ENCODE results near the gene PTRH2. TPM values are rescaled to one million over a fixed set of nuclear protein-coding genes. Genes with fewer than 3 reads are reported as not detected.

Gene PTRH2
- total RNA-seq, 4 donors from 2014 or later, result 17.4 to 18.7 (median 18.1) TPM

DNA sequence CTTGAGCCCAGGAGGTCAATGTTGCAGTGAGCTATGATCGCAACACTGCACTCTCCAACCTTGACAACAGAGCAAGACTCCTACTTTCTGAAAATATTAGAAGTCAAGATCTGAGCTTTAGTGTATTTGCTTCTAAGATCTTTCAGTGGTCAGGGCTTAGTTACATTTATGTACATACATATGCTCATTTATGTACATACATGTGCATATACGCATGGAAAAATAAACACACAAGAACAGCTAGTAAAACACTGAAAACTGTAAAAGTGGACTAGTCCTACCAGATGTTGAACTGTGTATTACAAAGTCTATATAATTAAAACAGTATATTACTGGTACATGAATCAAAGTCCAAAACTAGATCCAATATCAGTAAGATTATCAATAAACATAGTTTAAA, 28.3 kb downstream of the PTRH2 start:
- Histone ChIP-seq H3K4me3 (no peak overlapping the region), H3K9me3 (no peaks in the 10 kb centered on the region), H3K27ac (no peak overlapping the region), H3K27me3 (no peaks in the 10 kb centered on the region), H3K4me1 (no peaks in the 10 kb centered on the region), H3K36me3 (peaks cover 6 to 100% of the 10 kb centered on the region in 2 donors)
- intact Hi-C loops (cut with DNase I; ENCODE audit: low total_unique reads) (no loop called here), in situ Hi-C loops (cut with MboI; ENCODE audit: low sequenced_read_pairs in 4 of 4) (loop anchor here in 1 of 4 donors (25.0 kb wide), 1 partner anchor 383 kb away; no protein-coding TSS in a partner anchor)
- no peak for TF ChIP-seq POLR2A (IDR thresholded peaks at IDR 0.05)
- TF ChIP-seq, protein P1, sequence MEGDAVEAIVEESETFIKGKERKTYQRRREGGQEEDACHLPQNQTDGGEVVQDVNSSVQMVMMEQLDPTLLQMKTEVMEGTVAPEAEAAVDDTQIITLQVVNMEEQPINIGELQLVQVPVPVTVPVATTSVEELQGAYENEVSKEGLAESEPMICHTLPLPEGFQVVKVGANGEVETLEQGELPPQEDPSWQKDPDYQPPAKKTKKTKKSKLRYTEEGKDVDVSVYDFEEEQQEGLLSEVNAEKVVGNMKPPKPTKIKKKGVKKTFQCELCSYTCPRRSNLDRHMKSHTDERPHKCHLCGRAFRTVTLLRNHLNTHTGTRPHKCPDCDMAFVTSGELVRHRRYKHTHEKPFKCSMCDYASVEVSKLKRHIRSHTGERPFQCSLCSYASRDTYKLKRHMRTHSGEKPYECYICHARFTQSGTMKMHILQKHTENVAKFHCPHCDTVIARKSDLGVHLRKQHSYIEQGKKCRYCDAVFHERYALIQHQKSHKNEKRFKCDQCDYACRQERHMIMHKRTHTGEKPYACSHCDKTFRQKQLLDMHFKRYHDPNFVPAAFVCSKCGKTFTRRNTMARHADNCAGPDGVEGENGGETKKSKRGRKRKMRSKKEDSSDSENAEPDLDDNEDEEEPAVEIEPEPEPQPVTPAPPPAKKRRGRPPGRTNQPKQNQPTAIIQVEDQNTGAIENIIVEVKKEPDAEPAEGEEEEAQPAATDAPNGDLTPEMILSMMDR (IDR thresholded peaks at IDR 0.05 in 4 of 5, conservative IDR thresholded peaks at IDR 0.05 in 1 of 5), result no peak
- DNase-seq (no peak), ATAC-seq (no peak)

DNA sequence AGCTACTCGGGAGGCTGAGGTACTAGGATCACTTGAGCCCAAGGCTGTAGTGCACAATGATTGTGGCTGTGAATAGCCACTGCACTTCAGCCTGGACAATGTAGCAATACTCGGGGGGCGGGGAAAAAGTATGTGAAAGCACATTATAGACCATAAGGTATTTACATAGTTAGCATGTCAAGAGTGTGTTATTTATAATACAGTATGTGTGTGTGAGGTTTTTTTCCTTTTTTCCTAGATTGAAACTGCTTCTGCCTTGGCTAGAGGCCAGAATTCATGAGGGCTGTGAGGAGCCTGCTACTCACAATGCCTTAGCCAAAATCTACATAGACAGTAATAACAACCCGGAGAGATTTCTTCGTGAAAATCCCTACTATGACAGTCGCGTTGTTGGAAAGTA, 30.5 kb downstream of the PTRH2 start:
- in situ Hi-C loops (cut with MboI; ENCODE audit: low sequenced_read_pairs in 4 of 4), result loop anchor here in 1 of 4 donors (25.0 kb wide), 1 partner anchor 386 kb away; no protein-coding TSS in a partner anchor
- no peak overlapping the region for H3K27ac ChIP-seq
- H3K27me3 ChIP-seq, result no peaks in the 10 kb centered on the region
- intact Hi-C loops (cut with DNase I; ENCODE audit: low total_unique reads), result no loop called here
- H3K9me3 ChIP-seq, result no peaks in the 10 kb centered on the region
- no peak for DNase-seq
- no peak for ATAC-seq
- H3K36me3 ChIP-seq, result peaks cover 0 to 97% of the 10 kb centered on the region in 2 donors
- H3K4me1 ChIP-seq, result no peaks in the 10 kb centered on the region
- H3K4me3 ChIP-seq, result no peak overlapping the region
- no peak for TF ChIP-seq POLR2A (IDR thresholded peaks at IDR 0.05)
- TF ChIP-seq, protein P1 (IDR thresholded peaks at IDR 0.05 in 4 of 5, conservative IDR thresholded peaks at IDR 0.05 in 1 of 5), result no peak

DNA sequence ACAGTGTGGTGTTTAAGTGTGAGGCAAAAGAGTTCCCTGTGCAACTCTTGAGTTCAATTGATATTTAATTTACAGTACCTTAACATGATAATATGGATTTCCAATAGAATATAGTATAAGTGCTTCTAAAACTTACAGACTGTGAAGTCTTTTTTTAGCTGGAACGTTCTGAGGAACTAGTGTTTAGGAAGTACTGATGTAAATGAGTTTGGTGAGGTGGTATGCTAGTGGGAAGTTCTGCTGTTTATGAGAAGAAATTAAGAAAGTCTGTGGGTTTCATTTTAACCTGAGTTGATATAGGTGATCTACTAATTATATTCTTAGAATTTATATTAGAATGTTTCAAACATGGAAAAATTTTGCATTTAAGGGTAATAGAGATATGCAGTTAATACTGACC, 32.0 kb downstream of the PTRH2 start:
- ATAC-seq, result no peak
- intact Hi-C loops (cut with DNase I; ENCODE audit: low total_unique reads) (no loop called here), in situ Hi-C loops (cut with MboI; ENCODE audit: low sequenced_read_pairs in 4 of 4) (loop anchor here in 1 of 4 donors (25.0 kb wide), 1 partner anchor 387 kb away; no protein-coding TSS in a partner anchor)

DNA sequence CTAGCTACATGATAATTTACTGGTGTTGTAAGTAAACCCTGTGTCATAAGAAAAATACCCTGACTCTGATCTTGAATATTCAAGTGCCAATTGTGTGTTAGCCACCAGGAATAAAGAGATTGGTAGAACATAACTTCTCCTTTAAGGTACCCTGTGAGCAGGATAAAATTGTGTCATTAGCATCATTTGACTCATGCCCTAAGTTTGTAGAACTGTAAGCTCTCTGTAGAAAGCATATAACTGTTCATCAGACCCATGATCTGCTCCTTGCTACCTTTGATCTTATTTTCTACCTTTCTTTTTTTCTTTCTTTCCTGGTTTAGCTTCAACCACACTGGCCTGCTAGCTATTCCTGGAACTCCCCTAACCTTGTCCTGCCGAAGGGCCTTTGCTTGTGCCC, 35.8 kb downstream of the PTRH2 start:
- ATAC-seq (no peak), DNase-seq (no peak)
- TF ChIP-seq POLR2A (IDR thresholded peaks at IDR 0.05), result no peak
- TF ChIP-seq, protein P1 (IDR thresholded peaks at IDR 0.05 in 4 of 5, conservative IDR thresholded peaks at IDR 0.05 in 1 of 5), result no peak
- Histone ChIP-seq H3K27me3 (no peaks in the 10 kb centered on the region), H3K27ac (no peak overlapping the region), H3K9me3 (no peaks in the 10 kb centered on the region), H3K4me3 (no peak overlapping the region), H3K4me1 (peaks cover 0 to 6% of the 10 kb centered on the region in 2 donors), H3K36me3 (peaks cover 0 to 95% of the 10 kb centered on the region in 2 donors)
- intact Hi-C loops (cut with DNase I; ENCODE audit: low total_unique reads), result no loop called here
- in situ Hi-C loops (cut with MboI; ENCODE audit: low sequenced_read_pairs in 4 of 4), result loop anchor here in 2 of 4 donors (25.0 kb wide), 2 partner anchors 391 to 516 kb away; no protein-coding TSS in a partner anchor

More for the DNA sequence above, 32.0 kb downstream of the PTRH2 start:
- H3K27ac ChIP-seq, result no peak overlapping the region
- peaks cover 0 to 97% of the 10 kb centered on the region in 2 donors for H3K36me3 ChIP-seq
- H3K4me3 ChIP-seq, result no peak overlapping the region
- H3K27me3 ChIP-seq, result no peaks in the 10 kb centered on the region
- TF ChIP-seq POLR2A (IDR thresholded peaks at IDR 0.05), result no peak
- TF ChIP-seq, protein P1 (IDR thresholded peaks at IDR 0.05 in 4 of 5, conservative IDR thresholded peaks at IDR 0.05 in 1 of 5), result no peak
- no peak for DNase-seq
- no peaks in the 10 kb centered on the region for H3K4me1 ChIP-seq
- no peaks in the 10 kb centered on the region for H3K9me3 ChIP-seq

DNA sequence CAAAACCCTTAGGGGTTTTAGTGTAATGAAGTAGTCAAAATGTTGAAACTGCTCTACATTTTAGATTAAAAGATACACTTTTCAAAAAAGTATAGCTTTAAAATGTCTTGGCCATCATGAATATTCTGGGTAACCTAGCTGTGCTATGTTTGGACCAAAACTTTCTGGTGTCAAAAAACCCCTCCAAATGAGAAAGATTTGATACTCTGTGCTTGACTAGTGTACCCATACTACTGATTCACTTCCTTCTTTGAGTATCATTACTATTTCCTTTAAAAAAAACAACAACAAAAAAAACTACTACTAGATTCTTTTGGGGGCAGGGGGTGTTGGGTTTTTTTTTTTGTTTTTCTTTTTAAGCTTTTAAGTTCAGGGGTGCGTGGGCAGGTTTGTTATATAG, 37.3 kb downstream of the PTRH2 start:
- Histone ChIP-seq H3K36me3 (peaks cover 0 to 93% of the 10 kb centered on the region in 2 donors), H3K27ac (no peak overlapping the region), H3K4me1 (peaks cover 7 to 15% of the 10 kb centered on the region in 2 donors), H3K27me3 (no peaks in the 10 kb centered on the region), H3K9me3 (no peaks in the 10 kb centered on the region), H3K4me3 (no peak overlapping the region)
- DNase-seq (no peak), ATAC-seq (no peak)
- intact Hi-C loops (cut with DNase I; ENCODE audit: low total_unique reads) (no loop called here), in situ Hi-C loops (cut with MboI; ENCODE audit: low sequenced_read_pairs in 4 of 4) (loop anchor here in 2 of 4 donors (25.0 kb wide), 2 partner anchors 392 to 517 kb away; no protein-coding TSS in a partner anchor)
- TF ChIP-seq, protein P1 (IDR thresholded peaks at IDR 0.05 in 4 of 5, conservative IDR thresholded peaks at IDR 0.05 in 1 of 5), result no peak
- no peak for TF ChIP-seq POLR2A (IDR thresholded peaks at IDR 0.05)

Measured in gastrocnemius medialis (tissue), 4 donors.